IMR-90 (cell line): ENCODE results near the gene BRD4. TPM values are rescaled to one million over a fixed set of nuclear protein-coding genes. Genes with fewer than 3 reads are reported as not detected.

Experiments
- ATAC-seq: fragments of 200-7000 bp; cut with Tn5 transposase; 2 replicates; pipeline ENCODE4 v1.9.1; 2020; ENCODE audit warnings: low read depth, mild to moderate bottlenecking, moderate library complexity
- BruUV-seq: library from RNA; stranded (reverse); fragments of 400-500 nt; replicated peaks from 2 replicates; lab custom pipeline; 2021; lab: Mats Ljungman, UMichigan
- CTCF ChIA-PET: fragments of 300-600 bp; formaldehyde crosslinking; extraction: SDS; loops from one replicate; lab custom pipeline; 2021; ENCODE audit warnings: antibody characterized with exemption; lab: Yijun Ruan, JAX
- POLR2A ChIA-PET: fragments of 300-600 bp; sonication (Branson Sonifier 250); formaldehyde crosslinking; loops from one replicate; lab custom pipeline; 2022; ENCODE audit warnings: antibody characterized with exemption; ENCODE audit not compliant: unreplicated experiment; lab: Charles Lee
- DNase-seq: peaks from one replicate; pipeline ENCODE4 v3.0.0; 2013
- H2AFZ ChIP-seq: replicated peaks from 2 replicates; pipeline ENCODE3; 2013; ENCODE audit warnings: low read length, mild to moderate bottlenecking; ENCODE audit not compliant: poor library complexity
- H2AK5ac ChIP-seq: 2 replicates; pipeline ENCODE4 v1.6.1; 2013; ENCODE audit warnings: low read depth, low read length, inconsistent platforms
- H2AK9ac ChIP-seq: replicated peaks from 2 replicates; pipeline ENCODE3; 2013; ENCODE audit warnings: mild to moderate bottlenecking, low read depth, low read length, moderate library complexity; ENCODE audit not compliant: poor library complexity
- H2BK120ac ChIP-seq: 2 replicates; pipeline ENCODE4 v1.6.1; 2013; ENCODE audit warnings: low read depth, low read length, inconsistent platforms
- H2BK15ac ChIP-seq: 3 replicates; pipeline ENCODE4 v1.6.1; 2013; ENCODE audit warnings: low read depth, low read length, inconsistent platforms
- H2BK20ac ChIP-seq: 2 replicates; pipeline ENCODE4 v1.6.1; 2013; ENCODE audit warnings: low read depth, mild to moderate bottlenecking, inconsistent platforms, low read length, moderate library complexity
- H2BK5ac ChIP-seq: 2 replicates; pipeline ENCODE4 v1.6.1; 2013; ENCODE audit warnings: mild to moderate bottlenecking, low read depth, low read length, inconsistent platforms; ENCODE audit not compliant: poor library complexity, severe bottlenecking
- H3K14ac ChIP-seq: replicated peaks from 2 replicates; pipeline ENCODE4 v1.6.1; 2013; ENCODE audit warnings: low read depth, low read length, inconsistent platforms
- H3K18ac ChIP-seq: 2 replicates; pipeline ENCODE4 v1.6.1; 2013; ENCODE audit warnings: low read depth, low read length, control low read depth
- H3K23ac ChIP-seq: 2 replicates; pipeline ENCODE4 v1.6.1; 2013; ENCODE audit warnings: low read depth, low read length, inconsistent platforms
- H3K27ac ChIP-seq: 2 replicates; pipeline ENCODE4 v1.5.1; 2013; ENCODE audit warnings: mild to moderate bottlenecking, control low read depth, low read length; ENCODE audit not compliant: insufficient read depth
- H3K27me3 ChIP-seq: 2 replicates; pipeline ENCODE4 v1.6.1; 2013; ENCODE audit warnings: low read length; ENCODE audit not compliant: control insufficient read depth, insufficient read depth
- H3K36me3 ChIP-seq: 2 replicates; pipeline ENCODE4 v1.6.1; 2013; ENCODE audit warnings: low read length, mixed read lengths; ENCODE audit not compliant: control insufficient read depth, insufficient read depth
- H3K4ac ChIP-seq: 2 replicates; pipeline ENCODE4 v1.6.1; 2013; ENCODE audit warnings: low read depth, low read length, inconsistent platforms
- H3K4me1 ChIP-seq: 2 replicates; pipeline ENCODE4 v1.6.1; 2013; ENCODE audit warnings: low read length, mixed read lengths; ENCODE audit not compliant: control insufficient read depth, insufficient read depth
- H3K4me2 ChIP-seq: 2 replicates; pipeline ENCODE4 v1.6.1; 2013; ENCODE audit warnings: low read depth, mild to moderate bottlenecking, control low read depth, low read length, moderate library complexity
- H3K4me3 ChIP-seq: 2 replicates; pipeline ENCODE4 v1.5.1; 2013; ENCODE audit warnings: low read depth, mild to moderate bottlenecking, control low read depth, low read length, moderate library complexity; ENCODE audit not compliant: insufficient read depth
- H3K56ac ChIP-seq: 2 replicates; pipeline ENCODE4 v1.6.1; 2013; ENCODE audit warnings: low read length, inconsistent platforms; ENCODE audit not compliant: insufficient read depth; ENCODE audit errors: extremely low read depth
- H3K79me1 ChIP-seq, 2 experiments: 2 replicates each; pipeline ENCODE4 v1.6.1; 2013; ENCODE audit warnings: low read length in 2 of 2, inconsistent platforms in 1 of 2, low read depth in 1 of 2
- H3K9ac ChIP-seq: 2 replicates; pipeline ENCODE4 v1.6.1; 2013; ENCODE audit warnings: low read depth, low read length, control low read depth
- H3K9me1 ChIP-seq: 2 replicates; pipeline ENCODE4 v1.6.1; 2013; ENCODE audit warnings: low read length, inconsistent platforms; ENCODE audit not compliant: insufficient read depth
- H3K9me3 ChIP-seq: 2 replicates; pipeline ENCODE4 v1.6.1; 2013; ENCODE audit warnings: low read length; ENCODE audit not compliant: control insufficient read depth, insufficient read depth
- H4K20me1 ChIP-seq: 2 replicates; pipeline ENCODE4 v1.6.1; 2013; ENCODE audit warnings: low read length, inconsistent platforms; ENCODE audit not compliant: insufficient read depth
- H4K5ac ChIP-seq: 2 replicates; pipeline ENCODE4 v1.6.1; 2013; ENCODE audit warnings: mild to moderate bottlenecking, low read depth, low read length, control low read depth
- H4K8ac ChIP-seq, 2 experiments: 2 replicates each; pipeline ENCODE4 v1.6.1; 2013; ENCODE audit warnings: low read depth in 2 of 2, low read length in 2 of 2, control low read depth in 1 of 2, inconsistent platforms in 1 of 2
- H4K91ac ChIP-seq: 2 replicates; pipeline ENCODE4 v1.6.1; 2013; ENCODE audit warnings: low read depth, low read length, inconsistent platforms; ENCODE audit not compliant: insufficient read depth
- CEBPB ChIP-seq: IDR thresholded peaks from 2 replicates; pipeline ENCODE4 v1.6.1; 2012; ENCODE audit warnings: low read depth, low read length, improper control_type of control experiment
- MAZ ChIP-seq: IDR thresholded peaks from 2 replicates; pipeline ENCODE4 v1.6.1; 2012; ENCODE audit warnings: low read depth, mild to moderate bottlenecking, low read length, improper control_type of control experiment, moderate library complexity, borderline replicate concordance
- MXI1 ChIP-seq: IDR thresholded peaks from 2 replicates; pipeline ENCODE4 v1.6.1; 2012; ENCODE audit warnings: low read depth, mild to moderate bottlenecking, low read length, moderate library complexity, borderline replicate concordance
- WGBS, 2 experiments: methylation state at CpG; one replicate each; pipeline versions ENCODE4 v1.1.5 to v1.1.7; 2013; ENCODE audit warnings: missing lambda C conversion rate in 2 of 2; ENCODE audit not compliant: insufficient read length in 1 of 2; ENCODE audit errors: extremely low coverage in 2 of 2; 5-methylcytosine and 5-hydroxymethylcytosine counted together
- dilution Hi-C: fragments of 300-500 bp; cut with HindIII; formaldehyde crosslinking; loops from one replicate; pipeline ENCODE4 v1.14.3; 2018; ENCODE audit warnings: low sequenced_read_pairs; ENCODE audit not compliant: unreplicated experiment
- in situ Hi-C: fragments of 300-500 bp; cut with MboI; formaldehyde crosslinking; loops from 3 replicates; pipeline ENCODE4 v1.14.3; 2019; ENCODE audit warnings: low sequenced_read_pairs, inconsistent platforms, mixed read lengths
- intact Hi-C: fragments of 100-400 bp; cut with micrococcal nuclease; formaldehyde crosslinking; loops from 2 replicates; pipeline ENCODE4 v1.10.0; 2022
- polyA plus RNA-seq, 3 experiments: library from polyadenylated mRNA; depleted of rRNA; stranded (reverse); fragments of >200 nt; gene quantifications; 2 replicates each; pipeline ENCODE4 v1.2.3, GENCODE V29; 2012; ENCODE audit warnings: low replicate concordance in 1 of 3
- total RNA-seq: library from RNA; depleted of rRNA; stranded (reverse); fragments of >200 nt; gene quantifications from 2 replicates; pipeline ENCODE4 v1.2.3, GENCODE V29; 2012
- TF ChIP-seq, protein P1 (sequence below): fragments of 150-350 bp; IDR thresholded peaks from 2 replicates; pipeline ENCODE4 v1.6.1; 2016; ENCODE audit warnings: low read depth, mild to moderate bottlenecking, low read length, moderate library complexity, borderline replicate concordance

Gene BRD4
- total and polyA plus RNA-seq, 2 of the 4 experiments (the other 2 are of a cell fraction), result 7.0 to 21.1 TPM

DNA sequence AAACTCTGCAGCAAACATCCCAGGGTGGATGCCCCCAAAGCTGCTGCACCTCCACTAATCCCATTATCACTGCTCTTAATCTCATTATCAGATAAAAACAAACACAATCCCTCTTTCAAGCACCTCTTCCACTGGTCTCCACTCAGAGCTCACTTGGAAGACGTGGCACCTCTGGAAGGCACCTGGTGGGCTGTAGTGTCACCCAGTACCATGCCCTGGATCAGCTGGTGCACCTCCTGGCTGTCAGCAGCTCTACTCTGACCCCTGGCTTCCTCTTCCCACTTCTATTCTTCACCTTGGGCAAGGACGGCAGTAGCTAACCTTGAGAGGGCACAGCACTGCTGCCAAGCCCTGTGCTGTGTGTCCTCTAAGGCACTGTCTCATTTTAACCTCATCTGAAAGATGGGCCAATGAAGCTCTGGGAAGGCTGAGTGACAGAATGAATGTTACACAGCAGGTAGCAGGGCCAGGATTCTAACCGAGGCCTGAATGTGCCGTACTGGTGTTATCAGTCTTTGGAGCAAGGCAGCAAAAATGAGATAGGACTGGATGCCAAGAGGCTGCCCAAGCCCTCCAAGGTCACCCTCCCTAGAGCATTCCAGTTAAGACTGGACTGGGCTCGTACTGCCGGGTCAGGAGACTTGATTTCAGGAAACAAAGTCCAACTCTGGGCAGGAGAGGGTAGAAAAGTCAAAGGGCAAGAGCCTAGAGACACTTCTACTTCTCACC, 7.4 kb downstream of the BRD4 start:
- BruUV-seq, result no TSS peak
- no peak overlapping the region for H2BK120ac ChIP-seq
- H3K27me3 ChIP-seq, result no peaks in the 10 kb centered on the region
- 0 out of 2 replicates have a peak overlapping the region, but pooled peaks have one; percentile 64 for H3K23ac ChIP-seq
- no peak overlapping the region for H3K56ac ChIP-seq
- H2AK5ac ChIP-seq, result no peak overlapping the region
- H3K4ac ChIP-seq, result no peak overlapping the region
- H2BK20ac ChIP-seq, result no peak overlapping the region
- no peak overlapping the region for H3K27ac ChIP-seq
- 47% methylated on average over 2 of the region's 6 CpGs; no CpG with 5 or more reads in 1 of the 2 experiments for WGBS, 2 experiments
- H2AK9ac ChIP-seq, result peak overlapping the region; percentile 26
- H2BK5ac ChIP-seq, result no peak overlapping the region
- no peak overlapping the region for H3K18ac ChIP-seq
- in situ Hi-C loops (no loop called here), dilution Hi-C loops (no loop called here), intact Hi-C loops (loop anchor here (5.0 kb wide), 2 partner anchors 33 to 43 kb away; no protein-coding TSS in a partner anchor)
- no peak overlapping the region for H4K5ac ChIP-seq
- peaks cover 0 to 59% of the 10 kb centered on the region in 2 experiments; a peak in 2 of 4 replicates for H3K79me1 ChIP-seq
- H3K4me2 ChIP-seq, result peak overlapping the region; percentile 10; the same call in 1 of the 2 replicates
- no peak overlapping the region for H4K91ac ChIP-seq
- no peak overlapping the region for H3K4me3 ChIP-seq
- H2AFZ ChIP-seq, result no peak overlapping the region
- H4K8ac ChIP-seq, result no peak overlapping the region
- H2BK15ac ChIP-seq, result no peak overlapping the region
- H3K36me3 ChIP-seq, result no peaks in the 10 kb centered on the region
- POLR2A ChIA-PET, result no interaction called here
- H3K14ac ChIP-seq, result peak overlapping the region; percentile 15; the same call in 1 of the 2 replicates
- no peak overlapping the region for H3K9ac ChIP-seq
- peaks cover 35% of the 10 kb centered on the region for H3K4me1 ChIP-seq
- H3K9me1 ChIP-seq, result peaks cover 52% of the 10 kb centered on the region
- H3K9me3 ChIP-seq, result no peaks in the 10 kb centered on the region
- ATAC-seq, result no peak
- DNase-seq, result no peak
- peaks cover 96% of the 10 kb centered on the region for H4K20me1 ChIP-seq
- TF ChIP-seq MAZ (no peak), CEBPB (no peak), MXI1 (no peak)
- TF ChIP-seq, protein P1, sequence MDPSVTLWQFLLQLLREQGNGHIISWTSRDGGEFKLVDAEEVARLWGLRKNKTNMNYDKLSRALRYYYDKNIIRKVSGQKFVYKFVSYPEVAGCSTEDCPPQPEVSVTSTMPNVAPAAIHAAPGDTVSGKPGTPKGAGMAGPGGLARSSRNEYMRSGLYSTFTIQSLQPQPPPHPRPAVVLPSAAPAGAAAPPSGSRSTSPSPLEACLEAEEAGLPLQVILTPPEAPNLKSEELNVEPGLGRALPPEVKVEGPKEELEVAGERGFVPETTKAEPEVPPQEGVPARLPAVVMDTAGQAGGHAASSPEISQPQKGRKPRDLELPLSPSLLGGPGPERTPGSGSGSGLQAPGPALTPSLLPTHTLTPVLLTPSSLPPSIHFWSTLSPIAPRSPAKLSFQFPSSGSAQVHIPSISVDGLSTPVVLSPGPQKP, result no peak
- CTCF ChIA-PET, result interaction anchor here (0.6 kb wide), 1 partner anchor 18 kb away, joined by 6 read pairs; no protein-coding TSS in a partner anchor
